SK-N-MC (cell line): ENCODE measurements around the gene STBD1.

ENCODE experiments used
- DNase-seq: peaks from one replicate; pipeline ENCODE4 v3.0.0-alpha.2; 2011; ENCODE audit warnings: low read depth, low spot score
- H3K27ac ChIP-seq: fragments of 200-600 bp; sonication (generic); 2 replicates; pipeline ENCODE4 v1.5.1; 2016; ENCODE audit warnings: mixed run types
- H3K36me3 ChIP-seq: fragments of 200-600 bp; sonication (generic); 2 replicates; pipeline ENCODE4 v1.6.1; 2017; ENCODE audit warnings: antibody characterized with exemption, low read length, mixed read lengths; ENCODE audit not compliant: insufficient read depth
- H3K4me3 ChIP-seq: fragments of 200-600 bp; sonication (generic); 2 replicates; pipeline ENCODE4 v1.5.1; 2016
- H3K9ac ChIP-seq: fragments of 200-600 bp; sonication (generic); 2 replicates; pipeline ENCODE4 v1.8.0; 2017; ENCODE audit warnings: mixed run types, mixed read lengths; ENCODE audit not compliant: insufficient read length
- H3K9me3 ChIP-seq: fragments of 200-600 bp; sonication (generic); 2 replicates; pipeline ENCODE4 v1.6.1; 2017; ENCODE audit warnings: low read depth, mild to moderate bottlenecking, antibody characterized with exemption, low read length, moderate library complexity, mixed read lengths
- EZH2 ChIP-seq: fragments of 200-600 bp; sonication (generic); IDR thresholded peaks from one replicate; pipeline ENCODE4 v1.6.1; 2017; ENCODE audit warnings: antibody characterized with exemption
- FOXP2 ChIP-seq: optimal IDR thresholded peaks from 2 replicates; pipeline ENCODE3; 2011; ENCODE audit warnings: mild to moderate bottlenecking, moderate library complexity; ENCODE audit not compliant: insufficient read depth; ENCODE audit errors: extremely low read length, control extremely low read depth
- POLR2AphosphoS5 ChIP-seq: IDR thresholded peaks from 2 replicates; pipeline ENCODE4 v1.6.1; 2012; ENCODE audit warnings: mild to moderate bottlenecking, low read depth, low read length, borderline replicate concordance

Gene STBD1

DNA sequence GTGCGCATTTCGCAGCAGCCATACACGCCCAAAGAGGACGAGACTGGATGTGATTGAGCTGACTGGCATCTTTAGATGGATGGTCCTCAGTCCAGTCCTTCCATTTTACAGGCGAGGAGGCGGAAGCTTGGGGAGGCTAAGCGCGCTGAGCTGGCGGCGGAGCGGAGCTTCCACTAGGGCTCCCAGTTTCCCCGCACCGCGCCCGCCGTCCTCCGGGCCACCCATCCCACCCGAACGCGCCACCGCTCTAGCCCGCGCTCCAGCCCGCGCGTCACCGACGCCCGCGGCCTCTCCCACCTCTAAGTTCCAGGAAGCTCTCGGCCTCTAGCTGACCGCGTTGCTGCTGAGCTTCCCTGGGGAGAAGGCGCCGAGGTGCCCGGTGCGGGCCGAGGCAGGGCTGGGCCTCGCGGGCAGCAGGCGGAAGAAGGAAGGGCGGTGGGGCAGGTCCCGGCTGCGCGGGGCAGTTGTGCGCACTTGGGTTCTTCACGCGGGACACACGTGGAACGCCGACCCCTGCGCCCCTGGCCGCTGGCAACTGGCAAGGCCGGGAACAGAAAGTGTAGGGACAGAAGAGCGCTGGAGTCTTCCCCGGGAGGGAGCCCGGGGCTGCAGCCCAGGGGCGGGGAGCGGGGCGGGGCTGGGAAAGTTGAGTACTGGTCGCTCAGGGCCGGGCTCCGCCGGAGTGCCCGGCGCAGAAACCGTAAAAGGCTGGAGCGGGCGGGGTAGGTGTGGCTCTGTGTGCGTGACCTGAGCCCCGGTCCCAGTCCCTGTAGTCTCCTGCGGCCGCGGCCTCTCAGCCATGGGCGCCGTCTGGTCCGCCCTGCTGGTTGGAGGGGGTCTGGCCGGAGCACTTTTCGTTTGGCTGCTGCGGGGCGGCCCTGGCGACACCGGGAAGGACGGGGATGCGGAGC, at the start of gene STBD1:
TSS of gene STBD1 (plus strand) at position 763 of the 911 bp plus-strand sequence. CDS start at position 800, 37 bp downstream.
- Histone ChIP-seq H3K36me3 (no peaks in the 10 kb centered on the region), H3K4me3 (peak within 1 kb of the TSS; percentile 87), H3K9ac (peak within 1 kb of the TSS; percentile 58), H3K9me3 (no peaks in the 10 kb centered on the region), H3K27ac (no peak within 1 kb of the TSS)
- TF ChIP-seq POLR2AphosphoS5 (0 out of 2 replicates have a peak, but pooled peaks have one; percentile 40), EZH2 (no peak), FOXP2 (no peak)
- no peak for DNase-seq

DNA sequence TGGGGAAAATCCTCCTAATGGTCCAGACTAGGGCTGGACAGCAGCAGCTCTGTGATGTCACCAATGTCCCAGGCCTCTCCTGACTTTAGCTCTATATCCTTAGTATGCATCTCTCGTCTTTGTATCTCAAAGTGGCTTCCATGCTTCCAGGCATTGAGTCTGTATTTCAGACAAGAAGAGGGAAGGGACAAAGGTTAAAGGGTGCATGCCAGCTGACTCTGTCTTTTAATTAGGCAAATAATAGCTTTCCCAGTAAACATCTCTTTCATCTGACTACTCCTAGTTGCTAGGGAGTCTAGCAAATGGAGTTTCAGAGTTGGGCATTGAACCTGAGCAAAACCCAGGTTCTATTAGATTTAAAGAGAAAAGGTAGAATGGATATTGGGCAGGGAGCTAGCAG, 49.6 kb upstream of the STBD1 start:
- no peaks in the 10 kb centered on the region for H3K36me3 ChIP-seq
- H3K27ac ChIP-seq = no peak overlapping the region
- H3K9me3 ChIP-seq = no peaks in the 10 kb centered on the region
- no peak overlapping the region for H3K9ac ChIP-seq
- DNase-seq = no peak
- no peak for TF ChIP-seq POLR2AphosphoS5
- no peak for TF ChIP-seq FOXP2
- TF ChIP-seq EZH2 = no peak
- H3K4me3 ChIP-seq = no peak overlapping the region

DNA sequence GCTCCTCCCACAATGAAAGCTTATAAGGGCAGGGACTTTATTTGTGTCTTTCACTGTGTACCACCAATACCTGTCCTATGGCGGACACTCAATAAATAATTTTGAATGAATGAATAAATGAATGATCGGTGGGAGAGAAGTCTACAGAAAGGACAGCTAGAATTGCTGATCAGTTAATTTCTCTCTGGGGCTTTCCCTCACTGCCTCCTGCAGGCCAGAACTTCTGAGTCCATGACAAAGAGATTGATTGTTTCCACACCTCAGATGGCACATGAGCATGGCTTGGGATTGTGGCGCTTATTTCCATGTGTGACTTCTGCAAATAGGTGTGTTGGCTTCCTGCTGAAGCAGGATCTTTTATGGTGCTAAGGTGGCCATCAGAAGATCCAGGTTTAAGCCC, 48.7 kb upstream of the STBD1 start:
- Histone ChIP-seq H3K9me3 (no peaks in the 10 kb centered on the region), H3K36me3 (no peaks in the 10 kb centered on the region), H3K4me3 (no peak overlapping the region), H3K9ac (no peak overlapping the region), H3K27ac (no peak overlapping the region)
- TF ChIP-seq FOXP2 = no peak
- no peak for TF ChIP-seq POLR2AphosphoS5
- TF ChIP-seq EZH2 = no peak
- DNase-seq = no peak

DNA sequence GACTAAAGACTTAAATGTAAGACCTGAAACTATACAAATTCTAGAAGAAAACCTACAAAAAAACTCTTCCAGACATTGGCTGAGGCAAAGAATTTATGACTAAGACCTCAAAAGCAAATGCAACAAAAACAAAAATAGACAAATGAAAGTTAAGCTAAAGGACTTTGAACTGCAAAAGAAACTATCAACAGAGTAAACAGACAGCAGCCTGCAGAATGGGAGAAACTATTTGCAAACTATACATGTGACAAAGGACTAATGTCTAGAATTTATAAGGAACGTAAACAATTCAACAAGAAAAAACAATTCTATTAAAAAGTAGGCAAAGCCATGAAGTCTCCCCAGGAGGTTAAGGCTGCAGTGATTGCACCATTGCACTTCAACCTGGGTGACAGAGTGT, 46.0 kb upstream of the STBD1 start:
- no peak overlapping the region for H3K27ac ChIP-seq
- TF ChIP-seq FOXP2 = no peak
- TF ChIP-seq EZH2 = no peak
- no peaks in the 10 kb centered on the region for H3K9me3 ChIP-seq
- DNase-seq = no peak
- no peak overlapping the region for H3K9ac ChIP-seq
- no peak overlapping the region for H3K4me3 ChIP-seq
- H3K36me3 ChIP-seq = no peaks in the 10 kb centered on the region

DNA sequence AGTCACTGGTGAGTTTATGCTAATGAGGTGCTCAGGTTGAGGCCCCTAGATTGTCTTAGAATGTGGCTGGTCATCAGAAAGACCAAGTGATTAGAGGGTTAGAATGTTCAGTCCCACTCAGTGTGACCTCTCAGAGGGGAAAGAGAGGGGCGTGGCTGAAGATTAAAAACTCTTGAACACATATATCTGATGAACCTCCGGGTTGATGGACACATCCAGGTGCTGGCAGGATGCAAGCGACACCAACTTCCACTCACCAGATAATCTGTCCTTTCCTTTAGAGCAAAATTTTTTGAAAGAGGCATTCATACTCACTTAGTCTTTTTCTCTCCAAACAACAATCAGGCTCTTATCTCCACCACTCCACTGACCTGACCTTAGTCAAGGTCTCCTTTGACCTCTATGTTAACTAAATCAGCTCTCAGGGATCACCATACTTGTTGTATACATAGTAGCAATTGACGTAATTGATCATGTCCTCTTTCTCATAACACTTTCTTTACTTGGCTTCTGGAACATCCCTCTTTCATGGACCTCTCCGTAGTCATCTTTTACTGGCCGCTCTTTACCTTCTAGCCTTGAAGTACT, 40.8 kb upstream of the STBD1 start:
- DNase-seq = no peak
- no peak overlapping the region for H3K4me3 ChIP-seq
- H3K9ac ChIP-seq = no peak overlapping the region
- H3K36me3 ChIP-seq = no peaks in the 10 kb centered on the region
- TF ChIP-seq FOXP2 = no peak
- TF ChIP-seq EZH2 = no peak
- no peak for TF ChIP-seq POLR2AphosphoS5
- H3K27ac ChIP-seq = no peak overlapping the region
- no peaks in the 10 kb centered on the region for H3K9me3 ChIP-seq

DNA sequence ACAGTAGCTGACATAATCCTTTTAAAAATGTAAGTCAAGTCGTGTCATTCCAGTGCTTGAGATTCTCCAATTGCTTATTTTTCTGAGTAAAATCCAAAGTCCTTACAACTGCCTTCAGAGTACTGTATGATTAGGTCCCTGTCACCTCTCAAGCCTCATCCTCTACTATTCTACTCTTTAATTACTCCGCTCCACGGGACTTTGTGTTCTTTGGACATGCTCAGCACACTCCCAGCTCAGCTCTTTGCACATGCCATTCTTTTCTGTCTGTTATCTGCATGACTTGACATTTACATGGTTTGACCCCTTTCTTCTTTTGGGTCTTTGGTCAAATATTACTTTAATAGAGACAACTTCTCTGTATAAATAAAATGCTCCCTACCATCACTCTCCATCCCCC, 39.9 kb upstream of the STBD1 start:
- H3K27ac ChIP-seq = no peak overlapping the region
- H3K36me3 ChIP-seq = no peaks in the 10 kb centered on the region

DNA sequence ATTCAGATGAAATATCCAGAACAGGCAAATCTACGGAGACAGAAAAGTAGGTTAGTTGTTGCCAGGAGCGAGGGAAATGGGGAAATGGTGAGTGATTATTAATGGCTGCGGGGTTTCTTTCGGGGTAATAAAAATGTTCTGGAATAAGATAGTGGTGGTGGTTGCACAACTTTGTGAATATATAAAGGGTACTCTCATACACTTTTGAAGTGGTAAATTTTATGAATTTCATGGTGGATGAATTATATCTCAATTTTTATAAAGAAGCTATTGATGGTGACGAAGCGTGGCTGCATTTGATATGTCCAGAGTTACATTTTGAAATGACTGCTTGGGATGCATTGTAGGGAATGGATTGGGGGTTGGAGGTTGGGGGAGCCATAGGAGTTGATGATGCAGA, 38.7 kb upstream of the STBD1 start:
- TF ChIP-seq FOXP2 (no peak), EZH2 (no peak), POLR2AphosphoS5 (peak; percentile 38; the same call in 1 of the 2 replicates)
- DNase-seq = peak; percentile 79
- no peak overlapping the region for H3K4me3 ChIP-seq
- no peaks in the 10 kb centered on the region for H3K36me3 ChIP-seq
- H3K9me3 ChIP-seq = no peaks in the 10 kb centered on the region
- H3K27ac ChIP-seq = no peak overlapping the region
- H3K9ac ChIP-seq = no peak overlapping the region

More for the DNA sequence above, 39.9 kb upstream of the STBD1 start:
- no peak for DNase-seq
- TF ChIP-seq FOXP2 (no peak), POLR2AphosphoS5 (no peak), EZH2 (no peak)
- no peak overlapping the region for H3K4me3 ChIP-seq
- no peak overlapping the region for H3K9ac ChIP-seq
- H3K9me3 ChIP-seq = no peaks in the 10 kb centered on the region

DNA sequence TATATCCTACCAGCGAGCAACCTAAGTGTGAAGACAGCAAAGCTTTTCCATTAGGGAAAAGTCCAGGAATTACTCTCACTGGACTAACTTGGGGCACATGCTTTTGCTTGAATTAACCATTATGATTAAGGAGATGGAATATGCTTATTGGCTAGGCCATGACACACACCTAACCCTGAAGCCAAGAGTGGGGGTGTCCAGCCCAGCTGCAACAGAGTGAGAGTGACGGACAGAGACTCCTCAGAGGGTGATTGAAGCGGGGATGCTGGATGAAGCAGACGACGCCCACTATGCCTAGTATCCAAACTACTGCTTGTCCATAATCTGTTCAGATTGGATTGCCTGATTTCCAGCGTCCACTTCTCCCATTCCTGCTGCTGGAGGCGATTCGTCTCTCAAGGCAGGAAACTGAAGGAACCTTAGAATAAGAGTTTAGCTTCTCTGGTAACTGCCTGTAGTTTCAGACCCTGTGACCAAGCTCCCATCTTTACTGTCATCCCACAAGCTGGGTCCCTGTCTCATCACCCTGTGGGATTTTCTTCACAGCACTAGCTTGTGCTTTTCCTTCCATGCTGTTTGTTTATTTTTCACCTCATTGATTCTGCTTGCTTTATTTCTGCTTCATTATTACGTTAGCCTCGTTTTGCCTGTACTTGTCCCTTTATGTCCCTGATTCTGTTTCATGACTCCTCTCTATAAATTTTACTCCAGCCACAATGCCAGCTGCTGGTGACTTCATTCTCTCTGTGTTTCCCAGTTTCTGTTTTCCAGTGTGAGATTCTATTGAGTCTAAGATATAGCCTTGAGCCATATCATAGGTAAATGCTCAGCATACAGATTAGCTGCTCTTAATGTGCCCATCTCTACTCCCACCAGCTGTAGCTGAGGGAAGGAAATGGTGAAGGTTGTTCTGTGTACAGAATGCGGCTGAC, 36.0 kb upstream of the STBD1 start:
- TF ChIP-seq POLR2AphosphoS5 (no peak), EZH2 (no peak), FOXP2 (no peak)
- no peak for DNase-seq
- no peaks in the 10 kb centered on the region for H3K36me3 ChIP-seq
- H3K27ac ChIP-seq = no peak overlapping the region
- H3K4me3 ChIP-seq = no peak overlapping the region
- no peak overlapping the region for H3K9ac ChIP-seq
- no peaks in the 10 kb centered on the region for H3K9me3 ChIP-seq
